ENCODE data around the gene NELL1. TPM values are rescaled to one million over a fixed set of nuclear protein-coding genes. Genes with fewer than 3 reads are reported as not detected.

The NELL1 gene
- total RNA-seq (not detected), polyA plus RNA-seq (under 1 TPM in 1 of 3 donors, not detected in 2; 0.01 TPM)
- long read RNA-seq, donor 1: 0 reads
- long read RNA-seq, donor 2: 0 reads

DNA sequence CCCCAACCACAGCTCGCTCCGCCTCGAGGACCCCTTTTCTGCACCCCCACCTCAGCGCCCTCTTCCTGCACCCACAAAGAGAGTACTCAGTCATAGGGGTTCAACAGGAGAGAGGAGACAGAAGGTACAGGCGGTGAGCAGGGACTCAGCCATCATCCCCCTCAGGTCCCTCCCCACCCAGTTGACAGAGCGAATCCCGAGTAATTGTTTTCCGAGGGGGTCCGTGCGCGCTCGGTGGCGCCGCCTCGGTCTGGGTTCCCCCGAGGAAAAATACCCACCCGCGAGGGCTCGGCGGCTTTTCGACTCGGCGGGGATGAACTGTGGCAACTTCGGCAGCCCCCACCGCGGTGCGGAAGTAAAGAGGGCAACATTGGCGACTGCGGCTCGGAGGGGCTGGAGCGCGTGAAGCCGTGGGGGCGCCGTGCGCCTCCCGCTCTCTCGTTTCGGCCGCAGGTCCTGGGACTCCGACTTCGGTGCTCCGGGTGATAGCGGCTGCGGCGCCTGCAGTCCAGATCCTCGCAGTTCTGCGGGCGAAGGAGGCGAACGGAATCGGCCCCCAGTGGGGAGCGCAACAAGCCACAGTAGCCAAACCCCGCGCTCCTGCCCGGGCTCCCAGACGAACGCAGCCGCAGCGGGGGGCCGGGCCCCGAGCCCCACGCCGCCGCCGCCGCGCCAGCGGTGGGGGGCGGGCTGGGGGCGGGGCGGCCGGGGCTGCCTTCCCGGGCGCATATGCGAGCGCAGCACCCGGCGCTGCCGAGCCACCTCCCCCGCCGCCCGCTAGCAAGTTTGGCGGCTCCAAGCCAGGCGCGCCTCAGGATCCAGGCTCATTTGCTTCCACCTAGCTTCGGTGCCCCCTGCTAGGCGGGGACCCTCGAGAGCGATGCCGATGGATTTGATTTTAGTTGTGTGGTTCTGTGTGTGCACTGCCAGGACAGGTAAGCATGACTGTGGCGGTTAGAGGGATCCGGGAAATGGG is at the start of gene NELL1:
Gene NELL1 (plus strand): TSS at position 743 of the 976 bp plus-strand sequence.
- Histone ChIP-seq H3K27me3 (ENCODE audit: insufficient read depth in 3 of 3, low read length in 2 of 3) (peaks cover 0 to 60% (median 20%) of the 10 kb centered on the region in 3 donors), H3K9me3 (no peaks in the 10 kb centered on the region), H3K36me3 (ENCODE audit: insufficient read depth in 1 of 2, low read depth in 1 of 2) (no peaks in the 10 kb centered on the region), H3K4me3 (peak within 1 kb of the TSS; percentile 52), H3K4me1 (peaks cover 4% of the 10 kb centered on the region), H3K27ac (no peak within 1 kb of the TSS)
- DNase-seq: no peak
- WGBS, 3 donors: 0 to 1% (median 1%) methylated on average over 63 to 93 of the region's 93 CpGs
- no peak for TF ChIP-seq CTCF (IDR thresholded peaks at IDR 0.05)
- intact Hi-C loops (cut with DNase I): no loop called here
- ATAC-seq: no peak

DNA sequence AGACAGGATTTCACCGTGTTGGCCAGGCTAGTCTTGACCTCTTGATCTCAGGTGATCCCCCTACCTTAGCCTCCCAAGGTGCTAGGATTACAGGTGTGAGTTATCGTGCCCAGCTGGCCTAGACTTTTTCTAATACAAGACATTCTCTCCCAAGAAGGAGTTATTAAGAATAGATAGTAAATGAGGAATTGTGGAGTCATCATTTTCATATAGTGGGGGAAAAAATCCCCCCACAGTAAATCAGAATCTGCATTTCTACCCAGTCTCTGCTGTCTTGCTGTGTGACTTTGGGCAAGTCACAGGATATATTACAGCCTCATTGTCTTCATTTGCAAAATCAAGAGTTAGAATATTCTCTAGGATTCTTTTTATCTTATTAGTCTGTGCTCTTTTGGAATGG is 48.4 kb upstream of the NELL1 start:
- DNase-seq: no peak
- Histone ChIP-seq H3K4me3 (no peak overlapping the region), H3K36me3 (ENCODE audit: insufficient read depth in 1 of 2, low read depth in 1 of 2) (no peaks in the 10 kb centered on the region), H3K4me1 (no peaks in the 10 kb centered on the region), H3K27ac (no peak overlapping the region), H3K27me3 (ENCODE audit: insufficient read depth in 3 of 3, low read length in 2 of 3) (no peaks in the 10 kb centered on the region), H3K9me3 (no peaks in the 10 kb centered on the region)
- ATAC-seq: no peak
- WGBS, 3 donors: 55 to 70% (median 57%) methylated on average over 2 of the region's 2 CpGs
- intact Hi-C loops (cut with DNase I): no loop called here
- TF ChIP-seq CTCF (IDR thresholded peaks at IDR 0.05): no peak

- H3K9me3 ChIP-seq: no peaks in the 10 kb centered on the region
- no peaks in the 10 kb centered on the region for H3K27me3 ChIP-seq (ENCODE audit: insufficient read depth in 3 of 3, low read length in 2 of 3)
- TF ChIP-seq CTCF (IDR thresholded peaks at IDR 0.05): no peak
- ATAC-seq: no peak
- H3K36me3 ChIP-seq (ENCODE audit: insufficient read depth in 1 of 2, low read depth in 1 of 2): no peaks in the 10 kb centered on the region
- intact Hi-C loops (cut with DNase I): no loop called here
- 22 to 33% (median 27%) methylated on average over 6 of the region's 6 CpGs for WGBS, 3 donors
- DNase-seq: no peak
- H3K4me3 ChIP-seq: no peak overlapping the region
- H3K27ac ChIP-seq: no peak overlapping the region
- H3K4me1 ChIP-seq: no peaks in the 10 kb centered on the region
Observed at GRCh38 chr11:20621679-20622078, 47.7 kb upstream of the NELL1 start.

- intact Hi-C loops (cut with DNase I): no loop called here
- Histone ChIP-seq H3K9me3 (no peaks in the 10 kb centered on the region), H3K4me1 (no peaks in the 10 kb centered on the region), H3K27ac (no peak overlapping the region), H3K4me3 (no peak overlapping the region), H3K36me3 (ENCODE audit: insufficient read depth in 1 of 2, low read depth in 1 of 2) (no peaks in the 10 kb centered on the region), H3K27me3 (ENCODE audit: insufficient read depth in 3 of 3, low read length in 2 of 3) (no peaks in the 10 kb centered on the region)
- ATAC-seq: no peak
- TF ChIP-seq CTCF (IDR thresholded peaks at IDR 0.05): no peak
- WGBS, 3 donors: 33 to 45% (median 38%) methylated on average over 4 of the region's 4 CpGs
- no peak for DNase-seq
Observed at GRCh38 chr11:20623252-20623651, 46.1 kb upstream of the NELL1 start.

All from psoas muscle (tissue), 8 donors.